Tibial nerve (tissue), 4 donors: ENCODE data around the gene WNT4. TPM values are rescaled to one million over a fixed set of nuclear protein-coding genes. Genes with fewer than 3 reads are reported as not detected.

Experiments used
- DNase-seq, 2 donors: peaks; one replicate each; pipeline ENCODE4 v3.0.0-alpha.2; 2019; ENCODE audit warnings: low spot score in 2 of 2
- H3K27ac ChIP-seq, 4 donors: fragments of 200-600 bp; sonication (generic) in 3 of 4; one replicate each; pipeline ENCODE4 v1.5.1; 2017 to 2019; ENCODE audit warnings: mild to moderate bottlenecking in 1 of 4
- H3K27me3 ChIP-seq, 2 donors: fragments of 200-600 bp; sonication (generic) in 1 of 2; one replicate each; pipeline versions ENCODE4 v1.5.1 to v1.6.0; 2017 to 2019
- H3K36me3 ChIP-seq, 3 donors: fragments of 200-600 bp; sonication (generic); one replicate each; pipeline ENCODE4 v1.5.1; 2018 to 2019
- H3K4me1 ChIP-seq, 4 donors: fragments of 200-600 bp; sonication (generic) in 3 of 4; one replicate each; pipeline ENCODE4 v1.5.1; 2017 to 2019
- H3K4me3 ChIP-seq, 4 donors: fragments of 200-600 bp; sonication (generic) in 3 of 4; one replicate each; pipeline ENCODE4 v1.5.1; 2017 to 2019; ENCODE audit warnings: mild to moderate bottlenecking in 1 of 4, moderate library complexity in 1 of 4
- H3K9me3 ChIP-seq, 4 donors: fragments of 200-600 bp; sonication (generic) in 3 of 4; one replicate each; pipeline ENCODE4 v1.5.1; 2017 to 2019
- CTCF ChIP-seq, 5 experiments: fragments of 200-600 bp in 3 of 5; fragments of 450-650 bp in 2 of 5; sonication (generic) in 3 of 5; IDR thresholded peaks; one replicate each; pipeline ENCODE4 v1.5.1; 2016 to 2019; ENCODE audit warnings: antibody characterized with exemption in 5 of 5, mild to moderate bottlenecking in 3 of 5, moderate library complexity in 2 of 5
- EP300 ChIP-seq, 2 donors: sonication (generic); formaldehyde crosslinking; IDR thresholded peaks; one replicate each; pipeline ENCODE4 v1.6.1; 2017; ENCODE audit warnings: antibody characterized with exemption in 2 of 2, mild to moderate bottlenecking in 1 of 2
- POLR2A ChIP-seq, 2 donors: fragments of 450-650 bp; IDR thresholded peaks; one replicate each; pipeline ENCODE4 v1.6.1; 2017; ENCODE audit warnings: antibody characterized with exemption in 2 of 2, mild to moderate bottlenecking in 2 of 2, moderate library complexity in 2 of 2
- WGBS, 2 donors: methylation state at CpG; one replicate each; pipeline ENCODE4 v1.1.5; 2018; 5-methylcytosine and 5-hydroxymethylcytosine counted together
- total RNA-seq, 4 donors: library from RNA; depleted of rRNA; stranded (reverse); fragments of >200 nt; gene quantifications; one replicate each; pipeline ENCODE4 v1.1.0, GENCODE V29; 2016

Gene WNT4
- total RNA-seq, 4 donors from 2014 or later, result under 0.01 to 0.63 (median 0.20) TPM; not detected in 1

GRCh38 chr1:22127731-22128130 lies 15.2 kb downstream of the WNT4 start:
- Histone ChIP-seq H3K4me1 (peaks cover 0 to 9% (median 0%) of the 10 kb centered on the region in 4 donors), H3K27me3 (peaks cover 0 to 11% of the 10 kb centered on the region in 2 donors), H3K9me3 (no peaks in the 10 kb centered on the region), H3K27ac (no peak overlapping the region), H3K36me3 (no peaks in the 10 kb centered on the region), H3K4me3 (no peak overlapping the region)
- TF ChIP-seq EP300 (IDR thresholded peaks at IDR 0.05) (no peak), POLR2A (IDR thresholded peaks at IDR 0.05) (no peak)
- no peak for DNase-seq
- 89 to 90% methylated on average over 3 of the region's 3 CpGs for WGBS, 2 donors

- H3K4me3 ChIP-seq, result no peak overlapping the region
- no peaks in the 10 kb centered on the region for H3K36me3 ChIP-seq
- no peak overlapping the region for H3K27ac ChIP-seq
- WGBS, 2 donors, result 72 to 75% methylated on average over 6 of the region's 6 CpGs
- H3K27me3 ChIP-seq, result peaks cover 0 to 9% of the 10 kb centered on the region in 2 donors
- no peak for DNase-seq
- peaks cover 0 to 14% (median 0%) of the 10 kb centered on the region in 4 donors for H3K4me1 ChIP-seq
- H3K9me3 ChIP-seq, result no peaks in the 10 kb centered on the region
- TF ChIP-seq POLR2A (IDR thresholded peaks at IDR 0.05) (no peak), CTCF (IDR thresholded peaks at IDR 0.05) (no peak), EP300 (IDR thresholded peaks at IDR 0.05) (no peak)
Observed at GRCh38 chr1:22127248-22127647, 15.6 kb downstream of the WNT4 start.

GRCh38 chr1:22126531-22126930 lies 16.4 kb downstream of the WNT4 start:
- no peaks in the 10 kb centered on the region for H3K36me3 ChIP-seq
- TF ChIP-seq POLR2A (IDR thresholded peaks at IDR 0.05) (no peak), EP300 (IDR thresholded peaks at IDR 0.05) (no peak), CTCF (IDR thresholded peaks at IDR 0.05) (no peak)
- WGBS, 2 donors, result 88 to 89% methylated on average over 11 of the region's 12 CpGs
- peaks cover 0 to 16% (median 0%) of the 10 kb centered on the region in 4 donors for H3K4me1 ChIP-seq
- DNase-seq, result no peak
- H3K27ac ChIP-seq, result no peak overlapping the region
- peaks cover 0 to 3% of the 10 kb centered on the region in 2 donors for H3K27me3 ChIP-seq
- H3K9me3 ChIP-seq, result no peaks in the 10 kb centered on the region
- H3K4me3 ChIP-seq, result no peak overlapping the region

GRCh38 chr1:22124592-22125229 lies 18.2 kb downstream of the WNT4 start:
- no peak for TF ChIP-seq EP300 (IDR thresholded peaks at IDR 0.05)
- no peak for TF ChIP-seq CTCF (IDR thresholded peaks at IDR 0.05)
- no peak for TF ChIP-seq POLR2A (IDR thresholded peaks at IDR 0.05)
- Histone ChIP-seq H3K36me3 (peaks cover 0 to 14% (median 0%) of the 10 kb centered on the region in 3 donors), H3K27ac (peak overlapping the region in 1 of 4 donors; percentile 85), H3K4me3 (no peak overlapping the region), H3K4me1 (peaks cover 0 to 23% (median 0%) of the 10 kb centered on the region in 4 donors), H3K27me3 (no peaks in the 10 kb centered on the region), H3K9me3 (no peaks in the 10 kb centered on the region)
- DNase-seq, result no peak
- WGBS, 2 donors, result 86 to 91% methylated on average over 8 of the region's 8 CpGs

- DNase-seq, result no peak
- WGBS, 2 donors, result 85 to 89% methylated on average over 6 to 9 of the region's 9 CpGs
Observed at GRCh38 chr1:22123901-22124404, 18.9 kb downstream of the WNT4 start.

More at GRCh38 chr1:22123901-22124404, 18.9 kb downstream of the WNT4 start:
- Histone ChIP-seq H3K4me3 (no peak overlapping the region), H3K27me3 (no peaks in the 10 kb centered on the region), H3K27ac (peak overlapping the region in 1 of 4 donors; percentile 85), H3K4me1 (peaks cover 0 to 23% (median 0%) of the 10 kb centered on the region in 4 donors), H3K9me3 (no peaks in the 10 kb centered on the region), H3K36me3 (peaks cover 0 to 19% (median 0%) of the 10 kb centered on the region in 3 donors)
- TF ChIP-seq CTCF (IDR thresholded peaks at IDR 0.05), result no peak
- TF ChIP-seq EP300 (IDR thresholded peaks at IDR 0.05), result no peak
- TF ChIP-seq POLR2A (IDR thresholded peaks at IDR 0.05), result no peak
